AG04450 (cell line): ENCODE measurements around the gene CNTF. TPM values are rescaled to one million over a fixed set of nuclear protein-coding genes. Genes with fewer than 3 reads are reported as not detected.

Experiments
- CTCF ChIA-PET: fragments of 300-600, 350-600 bp; formaldehyde crosslinking; extraction: SDS; loops from one replicate; lab custom pipeline; 2022; ENCODE audit warnings: antibody characterized with exemption, inconsistent platforms; lab: Charles Lee
- POLR2A ChIA-PET: fragments of 350-600 bp; formaldehyde crosslinking; extraction: SDS; loops from one replicate; lab custom pipeline; 2021; ENCODE audit warnings: antibody characterized with exemption, inconsistent platforms; lab: Yijun Ruan, JAX
- DNase-seq: peaks from one replicate; pipeline ENCODE4 v3.0.0-alpha.2; 2011; ENCODE audit warnings: low read depth, low spot score
- H3K27ac ChIP-seq: one replicate; pipeline ENCODE4 v1.5.1; 2012; ENCODE audit warnings: low read depth, low read length, control low read depth
- H3K27me3 ChIP-seq: one replicate; pipeline ENCODE4 v1.6.0; 2012; ENCODE audit warnings: low read length; ENCODE audit not compliant: control insufficient read depth, insufficient read depth
- H3K4me3 ChIP-seq: 2 replicates; pipeline ENCODE4 v1.5.1; 2011; ENCODE audit warnings: mild to moderate bottlenecking, low read depth, low read length, control low read depth
- H3K9me3 ChIP-seq: 2 replicates; pipeline ENCODE4 v1.5.1; 2012; ENCODE audit warnings: low read length; ENCODE audit not compliant: control insufficient read depth, insufficient read depth
- polyA plus RNA-seq: library from polyadenylated mRNA; depleted of rRNA; stranded (reverse); fragments of >200 nt; gene quantifications from 2 replicates; pipeline ENCODE4 v1.2.3, GENCODE V29; 2011
- TF ChIP-seq, protein P1 (sequence below): IDR thresholded peaks from 2 replicates; pipeline ENCODE4 v1.5.1; 2011; ENCODE audit warnings: low read depth, low read length, control low read depth, inconsistent platforms

CNTF gene
- polyA plus RNA-seq, 1 experiment: 1.1 TPM

- ChIA-PET POLR2A (interaction anchor here (0.6 kb wide), 1 partner anchor 21 kb away, joined by 4 read pairs; no protein-coding TSS in a partner anchor), CTCF (interaction anchor here (0.6 to 3.4 kb wide), 8 partner anchors 9 to 251 kb away, joined by 3 to 11 read pairs (median 3); partner anchors contain the start of gene LPXN)
- Histone ChIP-seq H3K27me3 (no peaks in the 10 kb centered on the region), H3K27ac (no peak overlapping the region), H3K9me3 (peaks cover 5% of the 10 kb centered on the region; the same call in 1 of the 2 replicates), H3K4me3 (no peak overlapping the region)
- TF ChIP-seq, protein P1, sequence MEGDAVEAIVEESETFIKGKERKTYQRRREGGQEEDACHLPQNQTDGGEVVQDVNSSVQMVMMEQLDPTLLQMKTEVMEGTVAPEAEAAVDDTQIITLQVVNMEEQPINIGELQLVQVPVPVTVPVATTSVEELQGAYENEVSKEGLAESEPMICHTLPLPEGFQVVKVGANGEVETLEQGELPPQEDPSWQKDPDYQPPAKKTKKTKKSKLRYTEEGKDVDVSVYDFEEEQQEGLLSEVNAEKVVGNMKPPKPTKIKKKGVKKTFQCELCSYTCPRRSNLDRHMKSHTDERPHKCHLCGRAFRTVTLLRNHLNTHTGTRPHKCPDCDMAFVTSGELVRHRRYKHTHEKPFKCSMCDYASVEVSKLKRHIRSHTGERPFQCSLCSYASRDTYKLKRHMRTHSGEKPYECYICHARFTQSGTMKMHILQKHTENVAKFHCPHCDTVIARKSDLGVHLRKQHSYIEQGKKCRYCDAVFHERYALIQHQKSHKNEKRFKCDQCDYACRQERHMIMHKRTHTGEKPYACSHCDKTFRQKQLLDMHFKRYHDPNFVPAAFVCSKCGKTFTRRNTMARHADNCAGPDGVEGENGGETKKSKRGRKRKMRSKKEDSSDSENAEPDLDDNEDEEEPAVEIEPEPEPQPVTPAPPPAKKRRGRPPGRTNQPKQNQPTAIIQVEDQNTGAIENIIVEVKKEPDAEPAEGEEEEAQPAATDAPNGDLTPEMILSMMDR: no peak
- DNase-seq: no peak
Measured at GRCh38 chr11:58650496-58650895, 28.0 kb downstream of the CNTF start.

DNA sequence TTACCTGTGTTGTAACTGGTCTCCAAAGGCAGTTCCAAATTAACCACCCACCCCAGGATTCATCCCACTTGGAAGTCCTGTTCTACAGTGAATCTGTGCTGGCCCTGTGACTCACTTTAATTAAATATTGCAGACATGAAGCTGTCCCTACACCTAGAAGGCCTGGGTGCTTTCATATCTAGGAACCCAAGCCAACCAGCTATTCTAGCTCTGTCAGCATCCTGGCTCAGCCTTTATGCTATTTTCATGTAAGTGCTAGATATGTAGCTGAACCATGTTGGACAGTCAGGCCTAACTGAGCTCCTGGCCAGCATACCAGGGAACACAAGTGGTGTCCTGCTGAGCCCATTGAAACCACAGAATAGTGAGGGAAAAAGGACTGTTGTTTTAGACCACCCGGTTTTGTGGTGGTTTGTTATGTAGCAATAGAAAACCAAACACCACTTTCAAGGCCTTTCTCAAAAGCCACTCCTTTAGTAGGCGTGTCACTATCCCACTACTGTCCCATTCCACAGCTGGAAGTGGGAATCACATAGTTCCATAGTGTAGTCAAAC, 30.3 kb downstream of the CNTF start:
- POLR2A ChIA-PET: no interaction called here
- no peak for DNase-seq
- Histone ChIP-seq H3K27ac (no peak overlapping the region), H3K27me3 (no peaks in the 10 kb centered on the region), H3K4me3 (no peak overlapping the region), H3K9me3 (no peaks in the 10 kb centered on the region)
- CTCF ChIA-PET: interaction anchor here (0.6 to 4.8 kb wide), 19 partner anchors 9 to 483 kb away, joined by 3 to 32 read pairs (median 4); partner anchors contain the start of gene LPXN
- TF ChIP-seq, protein P1: no peak

DNA sequence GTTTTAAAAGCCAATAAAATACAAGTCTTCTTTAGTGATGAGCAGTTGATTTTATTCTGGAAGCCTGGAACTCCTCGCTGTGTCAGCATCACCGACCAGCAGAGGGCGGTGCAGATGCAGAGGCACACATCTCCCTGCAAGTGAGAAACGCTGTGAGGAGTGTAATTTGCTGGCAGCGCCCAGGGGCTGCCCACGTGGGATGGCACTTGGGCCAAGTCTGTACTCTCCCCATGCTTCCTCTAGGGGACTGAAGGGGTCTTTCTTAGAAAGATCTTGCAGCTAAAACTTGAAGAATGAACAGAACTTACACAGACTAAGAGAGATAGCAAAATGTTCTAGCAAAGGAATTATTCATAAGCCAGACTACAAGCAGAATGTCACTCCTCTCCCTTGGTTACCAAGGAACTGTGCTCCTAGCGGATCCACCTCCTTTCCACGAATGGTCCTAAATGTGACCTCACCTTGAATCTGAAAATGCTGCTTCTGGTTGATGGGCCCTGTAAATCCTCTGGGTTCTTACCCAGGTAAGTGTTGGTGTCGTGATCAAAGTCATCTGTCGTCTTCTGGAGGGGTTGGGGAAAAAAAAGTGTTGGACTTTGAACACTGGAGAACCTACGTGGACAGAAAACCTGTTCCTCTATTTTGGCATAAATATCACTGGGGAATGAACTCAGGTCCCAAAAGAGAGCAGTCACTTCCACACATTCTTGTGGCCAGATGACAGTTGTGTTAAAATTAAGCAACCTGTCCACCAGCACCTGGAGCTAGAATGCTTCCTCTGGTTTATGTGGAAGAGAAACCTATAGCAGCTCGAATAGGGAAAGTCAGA, 31.8 kb downstream of the CNTF start:
- Histone ChIP-seq H3K27me3 (no peaks in the 10 kb centered on the region), H3K27ac (no peak overlapping the region), H3K9me3 (no peaks in the 10 kb centered on the region), H3K4me3 (no peak overlapping the region)
- peak; percentile 29 for DNase-seq
- ChIA-PET CTCF (interaction anchor here (0.5 to 4.8 kb wide), 22 partner anchors 17 to 1012 kb away, joined by 3 to 32 read pairs (median 4); partner anchors contain the start of gene LPXN), POLR2A (no interaction called here)
- TF ChIP-seq, protein P1: peak; percentile 93

GRCh38 chr11:58654908-58655296, 32.4 kb downstream of the CNTF start:
- Histone ChIP-seq H3K4me3 (no peak overlapping the region), H3K9me3 (no peaks in the 10 kb centered on the region), H3K27ac (no peak overlapping the region), H3K27me3 (no peaks in the 10 kb centered on the region)
- POLR2A ChIA-PET: no interaction called here
- DNase-seq: no peak
- TF ChIP-seq, protein P1: no peak
- CTCF ChIA-PET: interaction anchor here (0.6 to 4.8 kb wide), 16 partner anchors 18 to 1012 kb away, joined by 4 to 32 read pairs (median 8); partner anchors contain the start of gene LPXN
